K562 (cell line): ENCODE data around the gene KIF7. TPM values are rescaled to one million over a fixed set of nuclear protein-coding genes. Genes with fewer than 3 reads are reported as not detected.

Experiments
- ATAC-seq: fragments of 200-7000 bp; cut with Tn5 transposase; 3 replicates; pipeline ENCODE4 v1.9.1; 2020; ENCODE audit warnings: moderate library complexity
- BruUV-seq: library from RNA; stranded (reverse); fragments of 400-500 nt; replicated peaks from 2 replicates; lab custom pipeline; 2021; lab: Mats Ljungman, UMichigan
- CTCF ChIA-PET: fragments of 300-600 bp; formaldehyde crosslinking; extraction: SDS; loops from one replicate; lab custom pipeline; 2021; ENCODE audit warnings: low intra/inter-chr PET ratio; lab: Yijun Ruan, JAX
- POLR2A ChIA-PET: fragments of 300-600, 350-650 bp; sonication (Branson Sonifier 250); formaldehyde crosslinking; extraction: SDS; loops from one replicate; lab custom pipeline; 2021; ENCODE audit warnings: antibody characterized with exemption, inconsistent platforms; lab: Yijun Ruan, JAX
- DNase-seq, 4 experiments: peaks; one replicate each; pipeline versions ENCODE4 v3.0.0 to v3.0.0-alpha.2; 2011 to 2018; ENCODE audit warnings: low spot score in 3 of 4, mixed read lengths in 3 of 4; ENCODE audit errors: extremely low read depth in 1 of 4
- FAIRE-seq: peaks from 2 replicates; lab custom pipeline; 2011; peaks lifted over from hg19 to GRCh38; lab: Jason Lieb, UNC
- H2AFZ ChIP-seq: 2 replicates; pipeline ENCODE4 v1.6.0; 2011; ENCODE audit warnings: low read depth, low read length, control low read depth, inconsistent platforms
- H3K27ac ChIP-seq: fragments of 200-600 bp; 3 replicates; pipeline ENCODE4 v1.8.0; 2011; ENCODE audit warnings: low read depth, mild to moderate bottlenecking, control low read depth, inconsistent platforms, low read length, moderate library complexity, mixed read lengths; ENCODE audit errors: extremely low read depth
- H3K27me3 ChIP-seq, 2 experiments: fragments of 300-600 bp in 1 of 2; 2 replicates in 1 of 2; 3 replicates in 1 of 2; pipeline versions ENCODE4 v1.6.0 to v1.8.0; 2011; ENCODE audit warnings: inconsistent platforms in 2 of 2, low read length in 2 of 2, mild to moderate bottlenecking in 1 of 2, mixed read lengths in 1 of 2, moderate library complexity in 1 of 2; ENCODE audit not compliant: control insufficient read depth in 2 of 2, insufficient read depth in 2 of 2
- H3K36me3 ChIP-seq: fragments of 300-600 bp; 3 replicates; pipeline ENCODE4 v1.8.0; 2011; ENCODE audit warnings: mild to moderate bottlenecking, low read length, inconsistent platforms; ENCODE audit not compliant: control insufficient read depth, insufficient read depth
- H3K4me1 ChIP-seq, 2 experiments: fragments of 200-600 bp in 1 of 2; replicated peaks in 1 of 2; 2 replicates in 1 of 2; 3 replicates in 1 of 2; pipeline versions ENCODE4 v1.5.1 to v1.8.0; 2011; ENCODE audit warnings: inconsistent platforms in 2 of 2, low read length in 2 of 2, mild to moderate bottlenecking in 1 of 2, mixed read lengths in 1 of 2, moderate library complexity in 1 of 2; ENCODE audit not compliant: control insufficient read depth in 2 of 2, insufficient read depth in 2 of 2
- H3K4me2 ChIP-seq: 2 replicates; pipeline ENCODE4 v1.6.1; 2011; ENCODE audit warnings: low read length, control low read depth, inconsistent platforms, mixed read lengths; ENCODE audit not compliant: insufficient read depth
- H3K4me3 ChIP-seq: fragments of 200-600 bp; sonication (generic), shearing (Covaris generic); 2 replicates; pipeline ENCODE4 v1.5.1; 2016; ENCODE audit warnings: control low read depth, inconsistent platforms
- H3K79me2 ChIP-seq: fragments of 200-600 bp; 3 replicates; pipeline ENCODE4 v1.8.0; 2011; ENCODE audit warnings: low read length, inconsistent platforms; ENCODE audit not compliant: control insufficient read depth, insufficient read depth
- H3K9ac ChIP-seq, 2 experiments: 2 replicates each; pipeline versions ENCODE4 v1.6.0 to v1.6.1; 2011; ENCODE audit warnings: low read depth in 2 of 2, low read length in 2 of 2, control low read depth in 1 of 2, inconsistent platforms in 1 of 2, mild to moderate bottlenecking in 1 of 2, mixed read lengths in 1 of 2; ENCODE audit not compliant: insufficient read depth in 1 of 2
- H3K9me1 ChIP-seq: one replicate; pipeline ENCODE4 v1.6.0; 2011; ENCODE audit warnings: inconsistent platforms, mild to moderate bottlenecking, low read length, moderate library complexity; ENCODE audit not compliant: control insufficient read depth, insufficient read depth
- H3K9me3 ChIP-seq: replicated peaks from 2 replicates; pipeline ENCODE4 v1.5.1; 2011; ENCODE audit warnings: low read depth, low read length, inconsistent platforms; ENCODE audit not compliant: control insufficient read depth, insufficient read depth
- H4K20me1 ChIP-seq: replicated peaks from 2 replicates; pipeline ENCODE4 v1.6.1; 2011; ENCODE audit warnings: low read length, inconsistent platforms, mixed read lengths; ENCODE audit not compliant: control insufficient read depth, insufficient read depth
- ATF3 ChIP-seq, 2 experiments: fragments of 450-650 bp in 1 of 2; sonication (generic) in 1 of 2; formaldehyde crosslinking in 1 of 2; IDR thresholded peaks in 1 of 2; conservative IDR thresholded peaks in 1 of 2; 2 replicates each; pipeline versions ENCODE4 v1.6.1 to v1.8.1; 2016 to 2023; ENCODE audit warnings: mild to moderate bottlenecking in 2 of 2, moderate library complexity in 2 of 2, inconsistent platforms in 1 of 2, missing genetic modification reagents in 1 of 2
- PML ChIP-seq: IDR thresholded peaks from 2 replicates; pipeline ENCODE4 v1.6.1; 2012; ENCODE audit warnings: low read length, inconsistent platforms
- SREBF1 ChIP-seq: fragments of 150-350 bp; IDR thresholded peaks from 2 replicates; pipeline ENCODE4 v1.6.1; 2014; ENCODE audit warnings: antibody characterized with exemption, low read depth, low read length, borderline replicate concordance
- ZNF282 ChIP-seq: sonication (generic); formaldehyde crosslinking; IDR thresholded peaks from 2 replicates; pipeline ENCODE4 v1.8.1; 2023; ENCODE audit warnings: missing genetic modification reagents
- in situ Hi-C: fragments of 300-500 bp; cut with MboI; formaldehyde crosslinking; loops from 4 replicates; pipeline ENCODE4 v1.15.0; 2018; ENCODE audit warnings: inconsistent platforms, mixed read lengths
- intact Hi-C: fragments of 100-400 bp; cut with micrococcal nuclease; formaldehyde crosslinking; loops from 2 replicates; pipeline ENCODE4 v1.14.2; 2022
- polyA plus RNA-seq, 8 experiments: library from polyadenylated mRNA; depleted of rRNA in 4 of 8; stranded (reverse) in 5 of 8; unstranded in 3 of 8; fragments of >200 nt; fragmentation: Nextera tagmentation in 2 of 8; fragmentation: Illumina TruSeq in 1 of 8; extraction: Ambion mirVana in 2 of 8; extraction: Trizol in 1 of 8; gene quantifications; 2 replicates each; pipeline versions ENCODE4 v1.2.1 to v1.2.3, GENCODE V29; 2011 to 2014; ENCODE audit warnings: inconsistent platforms in 1 of 8, missing spikeins in 1 of 8
- total RNA-seq, 7 experiments: library from RNA; depleted of rRNA in 6 of 7; stranded (reverse); fragments of >200 nt in 6 of 7; fragmentation: Illumina TruSeq in 2 of 7; extraction: Trizol in 2 of 7; gene quantifications; 2 replicates each; pipeline versions ENCODE4 v1.2.1 to v1.2.3, GENCODE V29; 2011 to 2021; ENCODE audit warnings: low replicate concordance in 1 of 7
- TF ChIP-seq, protein P1 (sequence below): conservative IDR thresholded peaks from 2 replicates; pipeline ENCODE4 v1.6.1; 2011; ENCODE audit warnings: low read depth, mild to moderate bottlenecking, low read length; ENCODE audit not compliant: control insufficient read depth
- TF ChIP-seq, protein P2 (sequence below): sonication (generic); formaldehyde crosslinking; IDR thresholded peaks from 2 replicates; pipeline ENCODE4 v1.8.0; 2022; ENCODE audit warnings: mild to moderate bottlenecking, missing genetic modification reagents
- TF ChIP-seq, protein P3 (sequence below): fragments of 450-650 bp; formaldehyde crosslinking; IDR thresholded peaks from 2 replicates; pipeline ENCODE4 v1.4.0; 2020; ENCODE audit warnings: mild to moderate bottlenecking, moderate library complexity

Gene KIF7
- total and polyA plus RNA-seq, 9 of the 15 experiments (the other 6 are each of a cell fraction or from before 2014, with no cell fraction given) = 0.04 to 2.0 (median 0.58) TPM

- Histone ChIP-seq H2AFZ (no peak overlapping the region), H3K27ac (no peak overlapping the region), H3K36me3 (no peaks in the 10 kb centered on the region), H3K4me1 (no peaks in the 10 kb centered on the region), H3K9me3 (no peaks in the 10 kb centered on the region), H3K79me2 (no peaks in the 10 kb centered on the region), H3K4me3 (no peak overlapping the region), H4K20me1 (no peaks in the 10 kb centered on the region), H3K27me3 (peaks cover 17 to 28% of the 10 kb centered on the region in 2 experiments; a peak in 4 of 5 replicates), H3K4me2 (no peak overlapping the region), H3K9ac (no peak overlapping the region), H3K9me1 (no peaks in the 10 kb centered on the region)
- DNase-seq (no peak), FAIRE-seq (no peak), ATAC-seq (no peak)
- intact Hi-C loops (no loop called here), in situ Hi-C loops (no loop called here)
- TF ChIP-seq ATF3 (IDR thresholded peaks at IDR 0.05) (peak; percentile 38), ATF3 (CRISPR knock-in tag; conservative IDR thresholded peaks at IDR 0.05) (no peak), SREBF1 (no peak), ZNF282 (CRISPR knock-in tag) (no peak), PML (no peak)
- TF ChIP-seq, protein P1, sequence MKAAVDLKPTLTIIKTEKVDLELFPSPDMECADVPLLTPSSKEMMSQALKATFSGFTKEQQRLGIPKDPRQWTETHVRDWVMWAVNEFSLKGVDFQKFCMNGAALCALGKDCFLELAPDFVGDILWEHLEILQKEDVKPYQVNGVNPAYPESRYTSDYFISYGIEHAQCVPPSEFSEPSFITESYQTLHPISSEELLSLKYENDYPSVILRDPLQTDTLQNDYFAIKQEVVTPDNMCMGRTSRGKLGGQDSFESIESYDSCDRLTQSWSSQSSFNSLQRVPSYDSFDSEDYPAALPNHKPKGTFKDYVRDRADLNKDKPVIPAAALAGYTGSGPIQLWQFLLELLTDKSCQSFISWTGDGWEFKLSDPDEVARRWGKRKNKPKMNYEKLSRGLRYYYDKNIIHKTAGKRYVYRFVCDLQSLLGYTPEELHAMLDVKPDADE = no peak
- TF ChIP-seq, protein P2, sequence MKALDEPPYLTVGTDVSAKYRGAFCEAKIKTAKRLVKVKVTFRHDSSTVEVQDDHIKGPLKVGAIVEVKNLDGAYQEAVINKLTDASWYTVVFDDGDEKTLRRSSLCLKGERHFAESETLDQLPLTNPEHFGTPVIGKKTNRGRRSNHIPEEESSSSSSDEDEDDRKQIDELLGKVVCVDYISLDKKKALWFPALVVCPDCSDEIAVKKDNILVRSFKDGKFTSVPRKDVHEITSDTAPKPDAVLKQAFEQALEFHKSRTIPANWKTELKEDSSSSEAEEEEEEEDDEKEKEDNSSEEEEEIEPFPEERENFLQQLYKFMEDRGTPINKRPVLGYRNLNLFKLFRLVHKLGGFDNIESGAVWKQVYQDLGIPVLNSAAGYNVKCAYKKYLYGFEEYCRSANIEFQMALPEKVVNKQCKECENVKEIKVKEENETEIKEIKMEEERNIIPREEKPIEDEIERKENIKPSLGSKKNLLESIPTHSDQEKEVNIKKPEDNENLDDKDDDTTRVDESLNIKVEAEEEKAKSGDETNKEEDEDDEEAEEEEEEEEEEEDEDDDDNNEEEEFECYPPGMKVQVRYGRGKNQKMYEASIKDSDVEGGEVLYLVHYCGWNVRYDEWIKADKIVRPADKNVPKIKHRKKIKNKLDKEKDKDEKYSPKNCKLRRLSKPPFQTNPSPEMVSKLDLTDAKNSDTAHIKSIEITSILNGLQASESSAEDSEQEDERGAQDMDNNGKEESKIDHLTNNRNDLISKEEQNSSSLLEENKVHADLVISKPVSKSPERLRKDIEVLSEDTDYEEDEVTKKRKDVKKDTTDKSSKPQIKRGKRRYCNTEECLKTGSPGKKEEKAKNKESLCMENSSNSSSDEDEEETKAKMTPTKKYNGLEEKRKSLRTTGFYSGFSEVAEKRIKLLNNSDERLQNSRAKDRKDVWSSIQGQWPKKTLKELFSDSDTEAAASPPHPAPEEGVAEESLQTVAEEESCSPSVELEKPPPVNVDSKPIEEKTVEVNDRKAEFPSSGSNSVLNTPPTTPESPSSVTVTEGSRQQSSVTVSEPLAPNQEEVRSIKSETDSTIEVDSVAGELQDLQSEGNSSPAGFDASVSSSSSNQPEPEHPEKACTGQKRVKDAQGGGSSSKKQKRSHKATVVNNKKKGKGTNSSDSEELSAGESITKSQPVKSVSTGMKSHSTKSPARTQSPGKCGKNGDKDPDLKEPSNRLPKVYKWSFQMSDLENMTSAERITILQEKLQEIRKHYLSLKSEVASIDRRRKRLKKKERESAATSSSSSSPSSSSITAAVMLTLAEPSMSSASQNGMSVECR (CRISPR knock-in tag) = no peak
- TF ChIP-seq, protein P3, sequence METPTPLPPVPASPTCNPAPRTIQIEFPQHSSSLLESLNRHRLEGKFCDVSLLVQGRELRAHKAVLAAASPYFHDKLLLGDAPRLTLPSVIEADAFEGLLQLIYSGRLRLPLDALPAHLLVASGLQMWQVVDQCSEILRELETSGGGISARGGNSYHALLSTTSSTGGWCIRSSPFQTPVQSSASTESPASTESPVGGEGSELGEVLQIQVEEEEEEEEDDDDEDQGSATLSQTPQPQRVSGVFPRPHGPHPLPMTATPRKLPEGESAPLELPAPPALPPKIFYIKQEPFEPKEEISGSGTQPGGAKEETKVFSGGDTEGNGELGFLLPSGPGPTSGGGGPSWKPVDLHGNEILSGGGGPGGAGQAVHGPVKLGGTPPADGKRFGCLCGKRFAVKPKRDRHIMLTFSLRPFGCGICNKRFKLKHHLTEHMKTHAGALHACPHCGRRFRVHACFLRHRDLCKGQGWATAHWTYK (CRISPR knock-in tag) = no peak
- CTCF ChIA-PET = no interaction called here
- no TSS peak for BruUV-seq
- POLR2A ChIA-PET = no interaction called here
Measured at GRCh38 chr15:89704411-89704810, 49.1 kb upstream of the KIF7 start.
